B cell (primary cell): ENCODE measurements around the gene SORL1-AS1.

Source experiments
- ATAC-seq: fragments of 200-7000 bp; cut with Tn5 transposase; one replicate; pipeline ENCODE4 v1.10.0; 2021; ENCODE audit warnings: low read depth, mild to moderate bottlenecking, moderate number of reproducible peaks, moderate library complexity
- CTCF ChIA-PET: fragments of 350-600 bp; sonication (Branson Sonifier 250); formaldehyde crosslinking; loops from one replicate; lab custom pipeline; 2021; ENCODE audit warnings: antibody characterized with exemption, inconsistent platforms; lab: Charles Lee
- POLR2A ChIA-PET: fragments of 350-600 bp; sonication (Branson Sonifier 250); formaldehyde crosslinking; loops from one replicate; lab custom pipeline; 2021; ENCODE audit warnings: antibody characterized with exemption; lab: Charles Lee
- DNase-seq: peaks from one replicate; pipeline ENCODE4 v3.0.0; 2013
- H2AFZ ChIP-seq: 2 replicates; pipeline ENCODE4 v1.6.1; 2012; ENCODE audit warnings: mild to moderate bottlenecking, low read depth, low read length; ENCODE audit not compliant: insufficient read depth, poor library complexity, severe bottlenecking
- H3K27ac ChIP-seq, 2 donors: 1 replicate in 1 of 2; 2 replicates in 1 of 2; pipeline ENCODE4 v1.5.1; 2012 to 2013; ENCODE audit warnings: low read length in 2 of 2, mild to moderate bottlenecking in 2 of 2, moderate library complexity in 1 of 2
- H3K27me3 ChIP-seq, 4 experiments: fragments of 200-600 bp in 1 of 4; sonication (generic) in 1 of 4; replicated peaks in 1 of 4; 1 replicate in 2 of 4; 2 replicates in 2 of 4; pipeline versions ENCODE4 v1.6.1 to v1.7.0; 2013 to 2016; ENCODE audit warnings: low read length in 3 of 4, mild to moderate bottlenecking in 2 of 4, mixed read lengths in 1 of 4, moderate library complexity in 1 of 4; ENCODE audit not compliant: insufficient read depth in 4 of 4, control insufficient read depth in 3 of 4; ENCODE audit errors: control extremely low read depth in 1 of 4
- H3K36me3 ChIP-seq, 2 experiments: replicated peaks in 1 of 2; 1 replicate in 1 of 2; 2 replicates in 1 of 2; pipeline versions ENCODE4 v1.6.1 to v1.7.1; 2013; ENCODE audit warnings: low read length in 1 of 2; ENCODE audit not compliant: insufficient read depth in 2 of 2, control insufficient read depth in 1 of 2; ENCODE audit errors: control extremely low read depth in 1 of 2, extremely low read depth in 1 of 2
- H3K4me1 ChIP-seq, 2 donors: fragments of 200-600 bp in 1 of 2; sonication (generic) in 1 of 2; 1 replicate in 1 of 2; 2 replicates in 1 of 2; pipeline versions ENCODE4 v1.5.1 to v1.6.1; 2013 to 2017; ENCODE audit warnings: low read length in 2 of 2; ENCODE audit not compliant: control insufficient read depth in 2 of 2, insufficient read depth in 2 of 2
- H3K4me2 ChIP-seq: replicated peaks from 2 replicates; pipeline ENCODE3; 2012; ENCODE audit warnings: mild to moderate bottlenecking, low read depth, low read length; ENCODE audit not compliant: poor library complexity, severe bottlenecking
- H3K4me3 ChIP-seq, 5 experiments: fragments of 200-600 bp in 1 of 5; sonication (generic) in 1 of 5; 1 replicate in 3 of 5; 2 replicates in 2 of 5; pipeline versions ENCODE4 v1.5.1 to v1.7.0; 2011 to 2016; ENCODE audit warnings: low read length in 4 of 5, mild to moderate bottlenecking in 4 of 5, low read depth in 2 of 5, control low read depth in 1 of 5, moderate library complexity in 1 of 5; ENCODE audit not compliant: insufficient read depth in 1 of 5; ENCODE audit errors: control extremely low read depth in 1 of 5, extremely low read depth in 1 of 5
- H3K79me2 ChIP-seq: fragments of 200-600 bp; sonication (generic); one replicate; pipeline ENCODE4 v1.6.0; 2016; ENCODE audit warnings: low read length; ENCODE audit not compliant: control insufficient read depth, insufficient read depth
- H3K9ac ChIP-seq: fragments of 200-600 bp; sonication (generic); 2 replicates; pipeline ENCODE4 v1.6.1; 2017; ENCODE audit warnings: mild to moderate bottlenecking, low read length, moderate library complexity
- H3K9me3 ChIP-seq, 3 donors: one replicate each; pipeline versions ENCODE4 v1.6.1 to v1.7.1; 2013; ENCODE audit warnings: low read length in 2 of 3; ENCODE audit not compliant: control insufficient read depth in 2 of 3, insufficient read depth in 1 of 3; ENCODE audit errors: control extremely low read depth in 1 of 3
- H4K20me1 ChIP-seq: 2 replicates; pipeline ENCODE4 v1.6.0; 2012; ENCODE audit warnings: mild to moderate bottlenecking, low read length; ENCODE audit not compliant: insufficient read depth, control insufficient read depth, poor library complexity, severe bottlenecking
- H3K27ac Mint-ChIP-seq: one replicate; pipeline ENCODE4 v1.8.0; 2021; ENCODE audit warnings: mixed read lengths
- H3K27me3 Mint-ChIP-seq: one replicate; pipeline ENCODE4 v1.8.0; 2021; ENCODE audit warnings: mixed read lengths
- H3K4me1 Mint-ChIP-seq: one replicate; pipeline ENCODE4 v1.8.0; 2021; ENCODE audit warnings: mixed read lengths
- H3K4me3 Mint-ChIP-seq: one replicate; pipeline ENCODE4 v1.8.0; 2021; ENCODE audit warnings: mixed read lengths
- H3K9me3 Mint-ChIP-seq: one replicate; pipeline ENCODE4 v1.8.0; 2022; ENCODE audit warnings: mixed read lengths; ENCODE audit not compliant: insufficient read depth
- CTCF ChIP-seq: fragments of 200-600 bp; IDR thresholded peaks from one replicate; pipeline ENCODE4 v1.8.0; 2022; ENCODE audit warnings: antibody characterized with exemption, mild to moderate bottlenecking
- EZH2 ChIP-seq: IDR thresholded peaks from 2 replicates; pipeline ENCODE4 v1.6.1; 2012; ENCODE audit warnings: borderline replicate concordance, low read depth, mild to moderate bottlenecking, moderate library complexity, low read length; ENCODE audit not compliant: insufficient read depth, poor library complexity, severe bottlenecking
- WGBS: methylation state at CpG from one replicate; pipeline ENCODE4 v1.1.5; 2013; ENCODE audit warnings: missing lambda C conversion rate; ENCODE audit not compliant: insufficient coverage; 5-methylcytosine and 5-hydroxymethylcytosine counted together
- intact Hi-C: fragments of 100-400 bp; cut with micrococcal nuclease; formaldehyde crosslinking; loops from one replicate; pipeline ENCODE4 v1.10.0; 2022

SORL1-AS1 gene

GRCh38 chr11:121415856-121416255, 36.9 kb downstream of the SORL1-AS1 start:
- CTCF ChIA-PET, result interaction anchor here (1.4 to 1.9 kb wide), 2 partner anchors 10 to 79 kb away, joined by 3 to 4 read pairs; no protein-coding TSS in a partner anchor

More at GRCh38 chr11:121415856-121416255, 36.9 kb downstream of the SORL1-AS1 start:
- Histone ChIP-seq H3K36me3 (no peaks in the 10 kb centered on the region), H3K27me3 (no peaks in the 10 kb centered on the region), H3K27ac (no peak overlapping the region), H3K4me1 (peaks cover 20 to 24% of the 10 kb centered on the region in 2 donors), H3K79me2 (no peaks in the 10 kb centered on the region), H2AFZ (no peak overlapping the region), H3K4me2 (no peak overlapping the region), H4K20me1 (no peaks in the 10 kb centered on the region), H3K4me3 (no peak overlapping the region), H3K9me3 (peaks cover 0 to 5% (median 0%) of the 10 kb centered on the region in 3 donors), H3K9ac (no peak overlapping the region)
- POLR2A ChIA-PET, result interaction anchor here (0.6 kb wide), 1 partner anchor 28 kb away, joined by 3 read pairs; no protein-coding TSS in a partner anchor
- 100% methylated on average over 1 of the region's 1 CpG for WGBS
- DNase-seq, result no peak
- ATAC-seq, result no peak
- TF ChIP-seq CTCF, result no peak
- no peak for TF ChIP-seq EZH2
- peaks cover 30% of the 10 kb centered on the region for H3K4me1 Mint-ChIP-seq
- no peaks in the 10 kb centered on the region for H3K27me3 Mint-ChIP-seq
- no peaks in the 10 kb centered on the region for H3K9me3 Mint-ChIP-seq
- H3K27ac Mint-ChIP-seq, result no peak overlapping the region
- H3K4me3 Mint-ChIP-seq, result no peak overlapping the region
- intact Hi-C loops, result no loop called here
